Mucosa of descending colon (tissue), 3 donors: Measurements from ENCODE around the gene IVNS1ABP. TPM values are rescaled to one million over a fixed set of nuclear protein-coding genes. Genes with fewer than 3 reads are reported as not detected.

Experiments
- ATAC-seq: fragments of 200-7000 bp; cut with Tn5 transposase; one replicate; pipeline ENCODE4 v1.9.1; 2020; ENCODE audit warnings: mild to moderate bottlenecking, moderate library complexity
- DNase-seq, 3 donors: peaks; one replicate each; pipeline ENCODE4 v3.0.0-alpha.2; 2020
- H3K36me3 ChIP-seq: fragments of 200-600 bp; one replicate; pipeline ENCODE4 v1.8.0; 2021; ENCODE audit warnings: low read depth, mild to moderate bottlenecking
- H3K4me1 ChIP-seq: fragments of 200-600 bp; one replicate; pipeline ENCODE4 v1.8.0; 2021; ENCODE audit warnings: low read depth, mild to moderate bottlenecking
- H3K4me3 ChIP-seq: fragments of 200-600 bp; one replicate; pipeline ENCODE4 v1.8.0; 2021; ENCODE audit warnings: mild to moderate bottlenecking
- H3K9me3 ChIP-seq: fragments of 200-600 bp; one replicate; pipeline ENCODE4 v1.8.0; 2021; ENCODE audit warnings: mild to moderate bottlenecking
- intact Hi-C, 2 donors: fragments of 100-400 bp; cut with DNase I in 1 of 2; cut with micrococcal nuclease in 1 of 2; formaldehyde crosslinking; loops; one replicate each; pipeline versions ENCODE4 v1.11.0 to v1.11.1; 2022; cut with DNase I, micrococcal nuclease
- total RNA-seq, 3 donors: library from RNA; stranded (reverse); fragmentation: NEBNext Ultra II Directional in 2 of 3; extraction: Animal tissue kit (Norgen Biotek cat#: 25700) in 2 of 3; gene quantifications; one replicate each; pipeline versions ENCODE4 v1.2.1 to v1.2.4, GENCODE V29; 2021 to 2023
- TF ChIP-seq, protein P1 (sequence below): fragments of 200-600 bp; IDR thresholded peaks from one replicate; pipeline ENCODE4 v1.8.0; 2022; ENCODE audit warnings: antibody characterized with exemption, mild to moderate bottlenecking
- donor health status: DM: no; HTN: no; CAD: no; lungs with moderate emphysema.
- donor health status: DM: no; HTN: no; CAD: no.
- donor health status: DM: no; HTN: yes; CAD: no.

The IVNS1ABP gene
- total RNA-seq, 3 donors from 2014 or later: 111 to 213 (median 138) TPM

- intact Hi-C loops: no loop called here
- Histone ChIP-seq H3K9me3 (no peaks in the 10 kb centered on the region), H3K4me1 (no peaks in the 10 kb centered on the region), H3K36me3 (no peaks in the 10 kb centered on the region), H3K4me3 (no peak overlapping the region)
- ATAC-seq (no peak), DNase-seq (no peak)
- TF ChIP-seq, protein P1, sequence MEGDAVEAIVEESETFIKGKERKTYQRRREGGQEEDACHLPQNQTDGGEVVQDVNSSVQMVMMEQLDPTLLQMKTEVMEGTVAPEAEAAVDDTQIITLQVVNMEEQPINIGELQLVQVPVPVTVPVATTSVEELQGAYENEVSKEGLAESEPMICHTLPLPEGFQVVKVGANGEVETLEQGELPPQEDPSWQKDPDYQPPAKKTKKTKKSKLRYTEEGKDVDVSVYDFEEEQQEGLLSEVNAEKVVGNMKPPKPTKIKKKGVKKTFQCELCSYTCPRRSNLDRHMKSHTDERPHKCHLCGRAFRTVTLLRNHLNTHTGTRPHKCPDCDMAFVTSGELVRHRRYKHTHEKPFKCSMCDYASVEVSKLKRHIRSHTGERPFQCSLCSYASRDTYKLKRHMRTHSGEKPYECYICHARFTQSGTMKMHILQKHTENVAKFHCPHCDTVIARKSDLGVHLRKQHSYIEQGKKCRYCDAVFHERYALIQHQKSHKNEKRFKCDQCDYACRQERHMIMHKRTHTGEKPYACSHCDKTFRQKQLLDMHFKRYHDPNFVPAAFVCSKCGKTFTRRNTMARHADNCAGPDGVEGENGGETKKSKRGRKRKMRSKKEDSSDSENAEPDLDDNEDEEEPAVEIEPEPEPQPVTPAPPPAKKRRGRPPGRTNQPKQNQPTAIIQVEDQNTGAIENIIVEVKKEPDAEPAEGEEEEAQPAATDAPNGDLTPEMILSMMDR: no peak
Observed at GRCh38 chr1:185284116-185284515, 32.9 kb downstream of the IVNS1ABP start.

- H3K4me3 ChIP-seq: no peak overlapping the region
- H3K9me3 ChIP-seq: no peaks in the 10 kb centered on the region
- intact Hi-C loops: no loop called here
- TF ChIP-seq, protein P1: no peak
- no peak for DNase-seq
- no peaks in the 10 kb centered on the region for H3K4me1 ChIP-seq
- H3K36me3 ChIP-seq: no peaks in the 10 kb centered on the region
- peak; percentile 75 for ATAC-seq
Observed at GRCh38 chr1:185281245-185281644, 35.8 kb downstream of the IVNS1ABP start.

- Histone ChIP-seq H3K9me3 (no peaks in the 10 kb centered on the region), H3K36me3 (no peaks in the 10 kb centered on the region), H3K4me1 (no peaks in the 10 kb centered on the region), H3K4me3 (no peak overlapping the region)
- TF ChIP-seq, protein P1: no peak
- no peak for ATAC-seq
- intact Hi-C loops: no loop called here
- DNase-seq: no peak
Observed at GRCh38 chr1:185280589-185280988, 36.5 kb downstream of the IVNS1ABP start.

DNA sequence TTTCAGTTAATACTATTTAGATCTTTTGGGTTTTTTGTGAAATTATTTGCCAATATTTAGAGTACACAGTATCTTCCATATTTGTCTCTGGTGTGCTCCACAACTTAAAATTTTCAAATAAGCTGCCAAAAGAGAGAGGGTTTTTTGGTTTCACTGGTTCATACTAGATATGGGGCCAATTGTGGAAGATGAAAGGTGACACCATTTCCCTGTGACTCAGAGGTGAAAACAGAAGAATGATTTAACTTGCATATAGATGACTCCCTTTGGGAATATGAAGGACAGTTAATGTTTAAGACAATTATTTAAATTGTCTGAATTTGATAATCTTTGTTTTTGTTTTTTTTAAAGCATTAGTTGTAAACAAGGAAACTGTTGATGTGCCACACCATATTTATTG, 37.5 kb downstream of the IVNS1ABP start:
- H3K36me3 ChIP-seq: no peaks in the 10 kb centered on the region
- intact Hi-C loops: no loop called here
- no peak for ATAC-seq
- H3K4me1 ChIP-seq: no peaks in the 10 kb centered on the region
- H3K4me3 ChIP-seq: no peak overlapping the region
- no peak for DNase-seq
- TF ChIP-seq, protein P1: no peak
- no peaks in the 10 kb centered on the region for H3K9me3 ChIP-seq

GRCh38 chr1:185271921-185272320, 45.1 kb downstream of the IVNS1ABP start:
- Histone ChIP-seq H3K9me3 (no peaks in the 10 kb centered on the region), H3K4me1 (no peaks in the 10 kb centered on the region), H3K36me3 (no peaks in the 10 kb centered on the region), H3K4me3 (no peak overlapping the region)
- intact Hi-C loops: no loop called here
- TF ChIP-seq, protein P1: no peak
- DNase-seq: no peak
- ATAC-seq: no peak

- DNase-seq (no peak), ATAC-seq (no peak)
- TF ChIP-seq, protein P1: no peak
- no peaks in the 10 kb centered on the region for H3K36me3 ChIP-seq
- no peak overlapping the region for H3K4me3 ChIP-seq
- no peaks in the 10 kb centered on the region for H3K9me3 ChIP-seq
- intact Hi-C loops: no loop called here
- H3K4me1 ChIP-seq: no peaks in the 10 kb centered on the region
Observed at GRCh38 chr1:185268352-185268751, 48.7 kb downstream of the IVNS1ABP start.
